ENCODE results near the gene C1orf105.

Gene C1orf105

DNA sequence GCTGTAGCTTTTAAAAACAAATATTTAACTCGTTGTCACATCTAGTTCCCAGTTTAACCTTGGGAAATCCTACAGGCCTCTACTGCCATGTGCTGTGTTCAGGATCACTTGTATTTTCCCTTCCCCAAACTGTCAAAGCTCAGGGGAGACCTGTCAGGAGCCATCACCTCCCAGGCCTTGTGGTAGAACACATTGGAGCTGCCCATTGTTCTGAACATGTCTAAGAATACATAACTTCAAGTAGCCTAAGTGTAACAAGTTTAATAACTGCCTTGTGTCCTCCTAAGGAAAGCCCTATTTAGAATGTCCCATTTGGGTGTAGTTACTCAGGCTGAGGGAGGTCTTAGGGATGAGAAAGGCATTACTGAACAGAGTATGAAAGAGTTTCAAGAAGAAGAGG lies 52.0 kb downstream of the C1orf105 start:
- TF ChIP-seq SPI1 (IDR thresholded peaks at IDR 0.05; ENCODE audit: low read depth, low read length) (no peak), PAX5 (IDR thresholded peaks at IDR 0.05; ENCODE audit: insufficient read depth, low read length, severe bottlenecking) (no peak), POU2F2 (IDR thresholded peaks at IDR 0.05; ENCODE audit: low read depth, low read length) (no peak), POLR2A (IDR thresholded peaks at IDR 0.05; ENCODE audit: low read depth, low read length) (no peak), POLR2AphosphoS5 (IDR thresholded peaks at IDR 0.05; ENCODE audit: low read depth, low read length) (no peak), TAF1 (IDR thresholded peaks at IDR 0.05; ENCODE audit: low read depth, low read length) (no peak)
- DNase-seq (ENCODE audit: insufficient read length, low spot score) (no peak), FAIRE-seq (no peak)

DNA sequence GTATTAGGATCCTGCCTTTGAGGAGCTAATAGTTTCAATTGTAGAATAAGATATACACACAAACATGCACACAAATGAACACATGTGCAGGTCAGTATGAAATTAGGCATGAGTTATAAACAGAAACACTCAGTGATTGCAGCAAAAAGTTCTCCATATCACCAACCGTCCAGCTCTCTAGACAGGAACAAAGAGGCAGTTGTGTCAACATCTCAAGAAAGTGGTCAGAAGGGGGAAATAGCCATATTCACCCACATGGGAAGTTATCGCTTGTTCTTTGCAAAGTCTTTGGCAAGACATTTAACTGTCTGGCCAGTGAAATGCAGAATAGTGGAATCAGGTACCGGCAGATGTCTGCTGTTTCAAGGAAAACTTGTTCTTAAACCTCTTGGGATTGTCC lies 52.8 kb downstream of the C1orf105 start:
- DNase-seq (ENCODE audit: insufficient read length, low spot score), result no peak
- TF ChIP-seq SPI1 (IDR thresholded peaks at IDR 0.05; ENCODE audit: low read depth, low read length) (no peak), PAX5 (IDR thresholded peaks at IDR 0.05; ENCODE audit: insufficient read depth, low read length, severe bottlenecking) (no peak), POLR2A (IDR thresholded peaks at IDR 0.05; ENCODE audit: low read depth, low read length) (no peak), POLR2AphosphoS5 (IDR thresholded peaks at IDR 0.05; ENCODE audit: low read depth, low read length) (no peak), POU2F2 (IDR thresholded peaks at IDR 0.05; ENCODE audit: low read depth, low read length) (no peak), TAF1 (IDR thresholded peaks at IDR 0.05; ENCODE audit: low read depth, low read length) (no peak)
- FAIRE-seq, result no peak

DNA sequence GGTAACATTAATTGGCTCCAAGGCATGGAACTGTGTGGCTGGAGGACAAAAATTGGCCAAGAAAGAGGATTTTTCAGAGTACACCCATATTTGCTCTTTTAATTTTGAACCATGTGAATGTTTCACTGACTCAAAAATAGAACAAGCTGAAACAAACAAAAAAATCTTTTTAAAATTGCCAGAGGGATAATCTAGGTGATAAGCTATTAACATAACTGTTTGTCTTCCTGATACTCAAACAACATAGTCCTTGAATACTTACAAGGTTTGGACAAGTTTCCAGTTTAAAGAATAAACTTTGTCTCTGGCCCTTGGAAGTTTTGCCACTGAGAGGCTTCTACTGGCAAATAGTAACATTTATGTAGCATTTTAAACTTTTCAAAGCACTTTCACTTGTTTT lies 53.4 kb downstream of the C1orf105 start:
- no peak for TF ChIP-seq TAF1 (IDR thresholded peaks at IDR 0.05; ENCODE audit: low read depth, low read length)
- TF ChIP-seq POU2F2 (IDR thresholded peaks at IDR 0.05; ENCODE audit: low read depth, low read length), result no peak
- no peak for TF ChIP-seq POLR2A (IDR thresholded peaks at IDR 0.05; ENCODE audit: low read depth, low read length)
- no peak for TF ChIP-seq PAX5 (IDR thresholded peaks at IDR 0.05; ENCODE audit: insufficient read depth, low read length, severe bottlenecking)
- DNase-seq (ENCODE audit: insufficient read length, low spot score) (no peak), FAIRE-seq (no peak)

DNA sequence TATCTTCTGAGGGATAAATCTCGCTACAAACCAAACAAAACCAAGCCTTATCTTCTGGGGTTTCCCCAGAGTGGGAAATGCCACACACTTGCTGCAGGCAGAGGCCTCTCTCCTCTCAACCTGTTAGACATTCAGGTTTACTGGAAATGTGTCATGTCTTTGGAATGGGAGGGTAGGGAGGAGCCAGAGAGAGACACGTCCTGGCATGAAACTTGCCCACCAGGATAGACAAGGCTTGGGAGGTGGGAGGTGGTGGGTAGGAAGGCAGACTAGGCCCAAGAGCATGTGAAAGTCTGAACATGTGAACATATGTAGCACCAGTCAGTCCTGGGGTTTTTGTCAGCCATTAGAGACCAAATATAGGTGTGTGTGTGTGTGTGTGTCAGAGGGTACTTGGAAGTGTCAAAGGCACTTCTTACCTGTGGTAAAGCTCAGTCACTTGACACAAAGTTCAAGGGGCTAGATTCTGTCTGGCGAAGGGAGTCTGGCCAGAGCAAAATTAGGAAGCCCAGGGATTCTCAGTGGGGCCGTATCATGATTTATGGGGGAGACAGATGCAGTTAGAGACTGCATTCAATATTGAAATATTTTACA lies 55.8 kb downstream of the C1orf105 start:
- DNase-seq (ENCODE audit: insufficient read length, low spot score) (no peak), FAIRE-seq (no peak)
- TF ChIP-seq TAF1 (IDR thresholded peaks at IDR 0.05; ENCODE audit: low read depth, low read length), result no peak
- TF ChIP-seq POLR2A (IDR thresholded peaks at IDR 0.05; ENCODE audit: low read depth, low read length), result no peak
- no peak for TF ChIP-seq POLR2AphosphoS5 (IDR thresholded peaks at IDR 0.05; ENCODE audit: low read depth, low read length)
- TF ChIP-seq POU2F2 (IDR thresholded peaks at IDR 0.05; ENCODE audit: low read depth, low read length), result no peak
- no peak for TF ChIP-seq SPI1 (IDR thresholded peaks at IDR 0.05; ENCODE audit: low read depth, low read length)
- TF ChIP-seq PAX5 (IDR thresholded peaks at IDR 0.05; ENCODE audit: insufficient read depth, low read length, severe bottlenecking), result no peak

DNA sequence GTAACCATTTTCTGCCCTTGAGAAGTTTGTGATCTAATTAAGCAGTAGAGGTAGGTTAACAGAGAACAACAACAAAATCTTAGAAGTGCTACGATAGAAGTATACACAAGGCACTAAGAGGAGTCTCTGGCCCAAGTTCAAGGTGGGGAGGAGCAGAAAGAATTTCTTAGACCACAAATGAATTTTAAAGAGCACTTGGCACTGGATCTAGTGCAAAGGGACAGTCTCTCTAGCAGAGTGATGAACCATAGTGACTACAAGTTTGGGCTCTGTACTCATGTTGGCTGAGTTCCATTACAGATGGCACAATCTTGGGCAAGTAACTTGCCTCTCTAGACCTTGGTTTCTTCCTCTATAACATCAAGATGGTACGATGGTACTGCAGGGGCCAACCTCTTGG lies 56.7 kb downstream of the C1orf105 start:
- FAIRE-seq (no peak), DNase-seq (ENCODE audit: insufficient read length, low spot score) (no peak)
- TF ChIP-seq PAX5 (IDR thresholded peaks at IDR 0.05; ENCODE audit: insufficient read depth, low read length, severe bottlenecking) (no peak), POU2F2 (IDR thresholded peaks at IDR 0.05; ENCODE audit: low read depth, low read length) (no peak), POLR2A (IDR thresholded peaks at IDR 0.05; ENCODE audit: low read depth, low read length) (no peak), TAF1 (IDR thresholded peaks at IDR 0.05; ENCODE audit: low read depth, low read length) (no peak), POLR2AphosphoS5 (IDR thresholded peaks at IDR 0.05; ENCODE audit: low read depth, low read length) (no peak), SPI1 (IDR thresholded peaks at IDR 0.05; ENCODE audit: low read depth, low read length) (no peak)

DNA sequence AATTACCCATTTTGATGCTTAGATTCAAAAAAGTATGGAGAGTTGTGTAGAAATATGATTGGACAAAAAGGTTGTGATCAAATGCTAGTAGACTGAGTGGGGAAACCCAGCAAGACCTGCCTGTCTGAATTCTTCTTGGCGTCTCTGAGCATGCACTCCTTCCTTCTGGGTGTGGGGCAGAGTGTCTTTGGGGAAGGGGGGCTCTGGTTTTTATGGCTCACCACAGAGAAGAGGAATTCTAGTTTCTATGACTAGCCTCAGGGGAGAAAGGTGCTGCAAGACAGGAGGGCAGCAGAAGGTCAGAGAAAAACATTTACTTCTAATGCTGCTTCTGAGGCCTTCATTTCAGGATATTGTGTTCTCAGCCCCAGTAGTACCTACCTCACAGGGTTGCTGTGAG lies 57.3 kb downstream of the C1orf105 start:
- no peak for DNase-seq (ENCODE audit: insufficient read length, low spot score)
- no peak for FAIRE-seq
- TF ChIP-seq POLR2A (IDR thresholded peaks at IDR 0.05; ENCODE audit: low read depth, low read length), result no peak
- no peak for TF ChIP-seq POLR2AphosphoS5 (IDR thresholded peaks at IDR 0.05; ENCODE audit: low read depth, low read length)
- no peak for TF ChIP-seq SPI1 (IDR thresholded peaks at IDR 0.05; ENCODE audit: low read depth, low read length)
- no peak for TF ChIP-seq PAX5 (IDR thresholded peaks at IDR 0.05; ENCODE audit: insufficient read depth, low read length, severe bottlenecking)
- no peak for TF ChIP-seq TAF1 (IDR thresholded peaks at IDR 0.05; ENCODE audit: low read depth, low read length)
- no peak for TF ChIP-seq POU2F2 (IDR thresholded peaks at IDR 0.05; ENCODE audit: low read depth, low read length)

DNA sequence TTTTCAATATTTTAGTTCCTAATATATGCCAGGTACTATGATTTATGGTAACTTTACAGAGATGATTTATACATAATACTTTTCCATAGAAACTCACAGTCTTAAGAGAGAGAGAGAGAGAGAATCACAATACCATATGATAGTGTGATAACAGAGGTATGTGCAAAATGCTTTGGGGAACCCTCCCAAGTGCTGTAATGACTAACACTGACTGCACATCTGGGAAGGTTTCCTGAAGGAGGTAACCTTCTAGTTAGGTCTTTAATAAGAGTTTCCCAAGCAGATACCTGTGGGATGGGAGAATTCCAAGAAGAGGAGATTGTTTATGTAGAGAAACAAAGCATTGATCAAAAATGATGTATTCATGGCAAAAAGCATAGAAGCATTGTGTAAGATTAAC lies 58.0 kb downstream of the C1orf105 start:
- DNase-seq (ENCODE audit: insufficient read length, low spot score) (no peak), FAIRE-seq (no peak)
- no peak for TF ChIP-seq POLR2AphosphoS5 (IDR thresholded peaks at IDR 0.05; ENCODE audit: low read depth, low read length)
- no peak for TF ChIP-seq POLR2A (IDR thresholded peaks at IDR 0.05; ENCODE audit: low read depth, low read length)
- TF ChIP-seq POU2F2 (IDR thresholded peaks at IDR 0.05; ENCODE audit: low read depth, low read length), result no peak
- no peak for TF ChIP-seq TAF1 (IDR thresholded peaks at IDR 0.05; ENCODE audit: low read depth, low read length)
- no peak for TF ChIP-seq SPI1 (IDR thresholded peaks at IDR 0.05; ENCODE audit: low read depth, low read length)
- no peak for TF ChIP-seq PAX5 (IDR thresholded peaks at IDR 0.05; ENCODE audit: insufficient read depth, low read length, severe bottlenecking)

DNA sequence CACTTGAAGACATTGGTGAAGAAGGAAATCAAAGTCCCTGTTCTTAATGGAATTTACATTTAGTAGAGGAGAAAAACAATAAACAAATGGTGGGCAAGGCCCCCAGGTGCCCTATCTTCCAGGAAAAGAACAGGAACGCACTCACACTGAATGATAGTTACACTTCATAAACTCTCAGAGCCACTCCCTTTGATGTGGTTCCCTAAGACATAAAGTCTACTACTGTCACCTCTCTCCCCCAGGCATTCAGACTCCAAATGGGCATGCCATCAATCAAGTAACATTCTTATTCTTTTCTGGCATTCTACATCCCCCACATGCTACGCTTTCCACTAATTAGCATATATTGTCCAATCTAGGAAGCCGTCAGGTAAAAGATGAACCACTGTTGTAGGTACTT lies 59.9 kb downstream of the C1orf105 start:
- FAIRE-seq, result no peak
- no peak for TF ChIP-seq TAF1 (IDR thresholded peaks at IDR 0.05; ENCODE audit: low read depth, low read length)
- TF ChIP-seq POLR2AphosphoS5 (IDR thresholded peaks at IDR 0.05; ENCODE audit: low read depth, low read length), result no peak
- DNase-seq (ENCODE audit: insufficient read length, low spot score), result no peak

DNA sequence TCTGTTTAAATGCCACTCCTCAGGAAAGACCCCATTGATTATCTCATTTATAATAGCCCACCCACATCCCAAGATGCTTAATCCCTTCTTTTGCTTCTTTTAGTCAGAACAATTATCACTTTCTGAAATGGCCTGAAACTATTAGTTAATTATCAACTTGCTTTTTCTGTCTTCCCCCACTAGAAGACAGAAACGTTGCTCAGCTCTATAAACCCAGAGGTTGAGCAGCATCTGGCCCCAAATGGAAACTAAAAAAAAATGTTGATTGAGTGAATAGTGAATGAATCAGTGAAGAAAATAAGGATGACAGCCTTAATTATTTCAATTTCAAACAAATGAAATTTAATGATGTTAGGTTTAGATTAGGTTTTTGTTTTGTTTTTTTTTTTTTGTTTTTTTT lies 61.6 kb downstream of the C1orf105 start:
- no peak for TF ChIP-seq POLR2A (IDR thresholded peaks at IDR 0.05; ENCODE audit: low read depth, low read length)
- no peak for TF ChIP-seq PAX5 (IDR thresholded peaks at IDR 0.05; ENCODE audit: insufficient read depth, low read length, severe bottlenecking)
- no peak for TF ChIP-seq TAF1 (IDR thresholded peaks at IDR 0.05; ENCODE audit: low read depth, low read length)
- TF ChIP-seq POU2F2 (IDR thresholded peaks at IDR 0.05; ENCODE audit: low read depth, low read length), result no peak
- no peak for TF ChIP-seq SPI1 (IDR thresholded peaks at IDR 0.05; ENCODE audit: low read depth, low read length)
- no peak for TF ChIP-seq POLR2AphosphoS5 (IDR thresholded peaks at IDR 0.05; ENCODE audit: low read depth, low read length)
- DNase-seq (ENCODE audit: insufficient read length, low spot score), result no peak
- no peak for FAIRE-seq

DNA sequence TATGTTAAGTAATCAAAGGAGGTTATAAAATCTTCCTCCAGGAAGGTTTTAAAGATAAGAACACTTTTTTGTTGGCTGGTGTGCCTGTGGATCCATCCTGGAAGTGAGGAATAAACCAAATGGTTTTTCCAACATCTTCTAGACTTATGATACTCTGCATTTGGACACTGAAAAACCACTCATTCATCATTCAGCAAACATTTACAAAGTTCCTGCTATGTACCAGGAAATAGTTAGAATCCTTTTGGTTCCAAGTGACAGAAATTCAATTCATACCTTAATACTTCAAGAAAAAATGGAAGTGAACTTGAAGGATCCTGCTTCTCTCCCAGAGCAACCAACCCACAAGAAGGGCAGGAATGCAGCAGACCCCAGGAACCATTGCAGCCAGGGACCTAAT lies 63.0 kb downstream of the C1orf105 start:
- TF ChIP-seq POLR2AphosphoS5 (IDR thresholded peaks at IDR 0.05; ENCODE audit: low read depth, low read length) (no peak), POU2F2 (IDR thresholded peaks at IDR 0.05; ENCODE audit: low read depth, low read length) (no peak), POLR2A (IDR thresholded peaks at IDR 0.05; ENCODE audit: low read depth, low read length) (no peak), SPI1 (IDR thresholded peaks at IDR 0.05; ENCODE audit: low read depth, low read length) (no peak), PAX5 (IDR thresholded peaks at IDR 0.05; ENCODE audit: insufficient read depth, low read length, severe bottlenecking) (no peak), TAF1 (IDR thresholded peaks at IDR 0.05; ENCODE audit: low read depth, low read length) (no peak)
- FAIRE-seq, result no peak
- no peak for DNase-seq (ENCODE audit: insufficient read length, low spot score)

Data from GM12891 (cell line).